Type B pancreatic cell (in vitro differentiated cells): ENCODE data around the gene QSER1. TPM values are rescaled to one million over a fixed set of nuclear protein-coding genes. Genes with fewer than 3 reads are reported as not detected.

Experiments used
- DNase-seq: peaks from one replicate; pipeline ENCODE4 v3.0.0; 2021; ENCODE audit warnings: mixed read lengths; ENCODE audit not compliant: unreplicated experiment; ENCODE audit errors: extremely low spot score
- H3K27ac Mint-ChIP-seq: 2 replicates; pipeline ENCODE4 v1.8.0; 2021; ENCODE audit warnings: mild to moderate bottlenecking, mixed read lengths
- H3K27me3 Mint-ChIP-seq: 2 replicates; pipeline ENCODE4 v1.8.0; 2021; ENCODE audit warnings: mixed read lengths
- H3K36me3 Mint-ChIP-seq: 2 replicates; pipeline ENCODE4 v1.8.0; 2021; ENCODE audit warnings: mixed read lengths
- H3K4me1 Mint-ChIP-seq: one replicate; pipeline ENCODE4 v1.8.0; 2021; ENCODE audit warnings: mixed read lengths; ENCODE audit not compliant: unreplicated experiment
- H3K4me3 Mint-ChIP-seq: 2 replicates; pipeline ENCODE4 v1.8.0; 2021; ENCODE audit warnings: mild to moderate bottlenecking, mixed read lengths
- H3K9me3 Mint-ChIP-seq: 2 replicates; pipeline ENCODE4 v1.8.0; 2021; ENCODE audit warnings: mixed read lengths
- total RNA-seq: library from RNA; stranded (reverse); gene quantifications from 2 replicates; pipeline ENCODE4 v1.2.1, GENCODE V29; 2021; ENCODE audit warnings: low replicate concordance
- TF ChIP-seq, protein P1 (sequence below): fragments of 200-600 bp; sonication (generic); conservative IDR thresholded peaks from 2 replicates; pipeline ENCODE4 v1.5.0; 2021; ENCODE audit warnings: antibody characterized with exemption, mild to moderate bottlenecking

QSER1 gene
- total RNA-seq, 1 donor from 2014 or later: 54.4 TPM

DNA sequence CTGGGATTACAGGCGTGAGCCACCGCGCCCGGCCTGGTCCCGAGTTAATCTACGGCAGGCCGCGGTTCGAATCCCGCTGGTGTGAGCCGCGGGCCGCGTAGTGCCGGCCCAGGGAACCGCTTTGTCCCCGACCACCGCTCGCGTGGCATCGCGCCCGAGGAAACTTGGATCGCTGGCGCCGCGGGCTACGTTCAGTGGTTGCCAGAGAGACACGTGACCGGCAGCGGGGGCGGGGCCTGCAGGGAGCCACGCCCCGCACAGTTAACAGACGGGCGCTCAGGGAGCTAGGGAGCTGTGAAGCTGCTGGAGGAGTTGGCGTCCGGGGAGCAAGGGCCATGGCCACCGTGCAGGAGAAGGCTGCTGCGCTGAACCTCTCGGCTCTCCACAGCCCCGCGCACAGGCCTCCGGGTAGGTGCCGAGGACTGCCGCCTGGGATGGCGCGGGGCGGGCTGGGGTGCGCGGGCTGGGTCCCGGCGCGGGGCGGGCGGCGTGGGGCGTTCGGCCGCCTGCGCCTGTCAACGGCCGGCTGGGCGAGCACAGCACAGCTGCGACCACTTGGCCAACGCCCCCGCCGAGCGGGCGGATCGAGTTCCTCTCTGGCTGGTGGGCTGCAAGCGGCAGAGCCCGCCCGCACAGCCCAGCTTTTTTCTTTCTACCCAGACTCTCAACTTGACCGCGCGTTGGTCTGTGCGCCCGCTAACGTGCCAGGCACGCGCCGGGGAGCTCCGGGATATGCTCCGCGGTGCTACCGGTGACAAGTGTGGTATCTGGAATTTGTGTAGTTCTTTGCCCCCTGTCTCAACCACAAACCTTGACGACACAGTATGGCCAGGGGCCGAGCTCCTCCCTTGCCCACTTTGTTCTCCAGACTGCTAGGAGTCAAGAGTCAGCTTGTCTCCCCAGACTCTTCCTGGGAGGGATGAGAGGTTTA, 123.3 kb downstream of the QSER1 start, which contains the start of gene DEPDC7:
Gene DEPDC7 (plus strand): TSS at position 258 of the 931 bp plus-strand sequence. CDS start 78 bp downstream, at position 336.
- peak; percentile 88 for DNase-seq
- peaks cover 42% of the 10 kb centered on the region for H3K27me3 Mint-ChIP-seq
- peak within 1 kb of the TSS; percentile 55 for H3K27ac Mint-ChIP-seq
- TF ChIP-seq, protein P1, sequence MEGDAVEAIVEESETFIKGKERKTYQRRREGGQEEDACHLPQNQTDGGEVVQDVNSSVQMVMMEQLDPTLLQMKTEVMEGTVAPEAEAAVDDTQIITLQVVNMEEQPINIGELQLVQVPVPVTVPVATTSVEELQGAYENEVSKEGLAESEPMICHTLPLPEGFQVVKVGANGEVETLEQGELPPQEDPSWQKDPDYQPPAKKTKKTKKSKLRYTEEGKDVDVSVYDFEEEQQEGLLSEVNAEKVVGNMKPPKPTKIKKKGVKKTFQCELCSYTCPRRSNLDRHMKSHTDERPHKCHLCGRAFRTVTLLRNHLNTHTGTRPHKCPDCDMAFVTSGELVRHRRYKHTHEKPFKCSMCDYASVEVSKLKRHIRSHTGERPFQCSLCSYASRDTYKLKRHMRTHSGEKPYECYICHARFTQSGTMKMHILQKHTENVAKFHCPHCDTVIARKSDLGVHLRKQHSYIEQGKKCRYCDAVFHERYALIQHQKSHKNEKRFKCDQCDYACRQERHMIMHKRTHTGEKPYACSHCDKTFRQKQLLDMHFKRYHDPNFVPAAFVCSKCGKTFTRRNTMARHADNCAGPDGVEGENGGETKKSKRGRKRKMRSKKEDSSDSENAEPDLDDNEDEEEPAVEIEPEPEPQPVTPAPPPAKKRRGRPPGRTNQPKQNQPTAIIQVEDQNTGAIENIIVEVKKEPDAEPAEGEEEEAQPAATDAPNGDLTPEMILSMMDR: no peak
- H3K4me3 Mint-ChIP-seq: peak within 1 kb of the TSS; percentile 87
- H3K4me1 Mint-ChIP-seq: peaks cover 15% of the 10 kb centered on the region
- no peaks in the 10 kb centered on the region for H3K36me3 Mint-ChIP-seq
- H3K9me3 Mint-ChIP-seq: no peaks in the 10 kb centered on the region

DNA sequence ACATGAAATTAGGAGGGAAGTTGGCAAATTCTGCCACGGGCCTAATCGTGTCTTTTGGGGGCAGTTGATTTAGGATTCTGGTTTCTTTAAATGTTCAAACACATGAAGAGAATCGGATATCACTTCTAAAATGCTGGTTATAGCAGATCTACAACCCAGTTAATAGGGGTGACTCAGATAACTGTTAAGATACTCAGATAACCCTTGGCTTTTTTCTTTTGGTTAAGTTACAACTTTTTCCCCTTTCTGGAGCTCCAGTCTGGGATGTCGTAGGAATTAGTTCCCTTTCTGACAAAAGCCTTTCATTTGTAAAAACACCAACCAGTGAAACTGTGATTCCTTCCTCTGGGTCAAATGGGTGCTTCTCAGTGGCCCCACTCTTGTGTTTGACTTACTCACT, 124.0 kb downstream of the QSER1 start:
- DNase-seq: no peak
- peaks cover 42% of the 10 kb centered on the region for H3K27me3 Mint-ChIP-seq
- no peaks in the 10 kb centered on the region for H3K36me3 Mint-ChIP-seq
- peak overlapping the region; percentile 55 for H3K27ac Mint-ChIP-seq
- peak overlapping the region; percentile 86 for H3K4me3 Mint-ChIP-seq
- TF ChIP-seq, protein P1: no peak
- H3K4me1 Mint-ChIP-seq: peaks cover 15% of the 10 kb centered on the region
- no peaks in the 10 kb centered on the region for H3K9me3 Mint-ChIP-seq

DNA sequence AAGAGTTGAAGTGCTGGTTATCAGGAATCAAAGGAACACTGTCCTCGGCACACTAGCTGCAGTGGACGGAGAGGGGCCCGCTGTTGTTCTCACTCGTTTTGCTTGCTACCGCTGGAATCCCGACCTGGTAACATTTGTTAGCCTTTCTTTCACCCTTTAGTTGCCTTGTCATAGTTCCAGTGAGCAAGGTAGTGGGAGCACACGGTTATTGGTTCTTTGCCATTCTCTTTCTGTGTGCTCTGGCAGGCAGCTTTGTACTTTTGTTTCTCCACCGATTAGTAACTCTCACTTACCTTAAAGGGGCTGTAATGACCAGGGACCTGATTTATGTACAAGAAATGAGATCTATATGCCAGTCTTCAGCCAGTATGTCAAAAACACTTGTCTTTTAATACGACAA, 124.9 kb downstream of the QSER1 start:
- H3K4me1 Mint-ChIP-seq: peaks cover 15% of the 10 kb centered on the region
- H3K27ac Mint-ChIP-seq: no peak overlapping the region
- H3K36me3 Mint-ChIP-seq: no peaks in the 10 kb centered on the region
- peaks cover 42% of the 10 kb centered on the region for H3K27me3 Mint-ChIP-seq
- DNase-seq: no peak
- no peaks in the 10 kb centered on the region for H3K9me3 Mint-ChIP-seq
- H3K4me3 Mint-ChIP-seq: peak overlapping the region; percentile 86
- TF ChIP-seq, protein P1: no peak

DNA sequence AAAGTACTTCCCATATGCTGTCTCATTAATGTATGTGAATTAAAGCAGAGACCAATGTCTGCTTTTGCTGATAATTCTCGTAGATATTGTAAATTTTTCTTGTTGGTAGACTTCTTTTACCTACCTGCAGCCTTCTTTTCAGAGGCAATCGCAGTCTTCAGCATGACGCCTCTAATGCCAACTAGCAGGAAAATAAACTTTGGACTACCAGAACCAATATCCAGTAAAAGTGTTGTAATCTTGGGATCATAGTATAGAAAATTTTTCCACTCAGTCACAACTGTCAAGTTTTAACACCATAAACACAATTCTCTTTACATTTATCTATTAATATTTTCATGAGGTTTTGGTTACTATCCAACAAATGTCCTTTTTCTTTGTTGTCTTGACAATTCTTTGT, 125.4 kb downstream of the QSER1 start:
- TF ChIP-seq, protein P1: no peak
- Mint-ChIP-seq H3K9me3 (no peaks in the 10 kb centered on the region), H3K36me3 (no peaks in the 10 kb centered on the region), H3K27ac (no peak overlapping the region), H3K4me1 (peaks cover 15% of the 10 kb centered on the region), H3K27me3 (peaks cover 42% of the 10 kb centered on the region), H3K4me3 (peak overlapping the region; percentile 86)
- DNase-seq: no peak

DNA sequence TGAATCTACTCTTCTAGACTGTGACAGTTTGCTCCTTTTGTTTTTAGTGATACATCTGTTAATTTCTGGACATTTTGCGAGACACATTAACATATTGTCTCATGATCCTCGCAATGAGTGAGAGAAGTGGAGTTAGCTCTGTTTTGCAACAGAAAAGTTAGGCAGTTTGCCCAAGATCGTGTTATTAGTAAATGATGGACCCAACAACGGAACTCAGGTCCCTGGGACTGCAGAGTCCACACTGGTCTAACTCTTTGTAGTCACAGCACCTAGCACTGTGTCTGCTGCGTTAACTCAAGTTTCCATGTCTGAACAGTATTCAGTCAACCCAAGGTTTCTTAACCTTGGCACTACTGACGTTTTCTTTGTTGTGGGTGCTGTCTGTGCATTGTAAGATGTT, 126.2 kb downstream of the QSER1 start:
- Mint-ChIP-seq H3K4me1 (peaks cover 15% of the 10 kb centered on the region), H3K9me3 (no peaks in the 10 kb centered on the region)

More for the DNA sequence above, 126.2 kb downstream of the QSER1 start:
- no peak overlapping the region for H3K27ac Mint-ChIP-seq
- DNase-seq: no peak
- no peaks in the 10 kb centered on the region for H3K36me3 Mint-ChIP-seq
- peaks cover 40% of the 10 kb centered on the region for H3K27me3 Mint-ChIP-seq
- no peak overlapping the region for H3K4me3 Mint-ChIP-seq
- TF ChIP-seq, protein P1: no peak
